ENCODE results near the gene PLEKHA5.

Gene PLEKHA5

GRCh38 chr12:19203539-19204506 is 74.3 kb downstream of the PLEKHA5 start:
- Histone ChIP-seq H3K36me3 (ENCODE audit: control insufficient read depth, insufficient read depth, low read length) (no peaks in the 10 kb centered on the region), H3K27me3 (replicated peaks; ENCODE audit: control insufficient read depth, insufficient read depth, low read length) (no peaks in the 10 kb centered on the region), H3K4me3 (replicated peaks; ENCODE audit: low read depth, low read length) (no peak overlapping the region)
- TF ChIP-seq, protein P1, sequence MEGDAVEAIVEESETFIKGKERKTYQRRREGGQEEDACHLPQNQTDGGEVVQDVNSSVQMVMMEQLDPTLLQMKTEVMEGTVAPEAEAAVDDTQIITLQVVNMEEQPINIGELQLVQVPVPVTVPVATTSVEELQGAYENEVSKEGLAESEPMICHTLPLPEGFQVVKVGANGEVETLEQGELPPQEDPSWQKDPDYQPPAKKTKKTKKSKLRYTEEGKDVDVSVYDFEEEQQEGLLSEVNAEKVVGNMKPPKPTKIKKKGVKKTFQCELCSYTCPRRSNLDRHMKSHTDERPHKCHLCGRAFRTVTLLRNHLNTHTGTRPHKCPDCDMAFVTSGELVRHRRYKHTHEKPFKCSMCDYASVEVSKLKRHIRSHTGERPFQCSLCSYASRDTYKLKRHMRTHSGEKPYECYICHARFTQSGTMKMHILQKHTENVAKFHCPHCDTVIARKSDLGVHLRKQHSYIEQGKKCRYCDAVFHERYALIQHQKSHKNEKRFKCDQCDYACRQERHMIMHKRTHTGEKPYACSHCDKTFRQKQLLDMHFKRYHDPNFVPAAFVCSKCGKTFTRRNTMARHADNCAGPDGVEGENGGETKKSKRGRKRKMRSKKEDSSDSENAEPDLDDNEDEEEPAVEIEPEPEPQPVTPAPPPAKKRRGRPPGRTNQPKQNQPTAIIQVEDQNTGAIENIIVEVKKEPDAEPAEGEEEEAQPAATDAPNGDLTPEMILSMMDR (IDR thresholded peaks at IDR 0.05; ENCODE audit: insufficient read depth, low read length, poor library complexity, severe bottlenecking), result no peak
- no peak for DNase-seq (ENCODE audit: extremely low read depth, insufficient read length)

- TF ChIP-seq, protein P1 (IDR thresholded peaks at IDR 0.05; ENCODE audit: insufficient read depth, low read length, poor library complexity, severe bottlenecking), result no peak
- no peak for DNase-seq (ENCODE audit: extremely low read depth, insufficient read length)
Observed at GRCh38 chr12:19205120-19205519, 75.6 kb downstream of the PLEKHA5 start.

GRCh38 chr12:19206493-19207077 is 77.1 kb downstream of the PLEKHA5 start:
- Histone ChIP-seq H3K36me3 (ENCODE audit: control insufficient read depth, insufficient read depth, low read length) (no peaks in the 10 kb centered on the region), H3K4me3 (replicated peaks; ENCODE audit: low read depth, low read length) (no peak overlapping the region), H3K27me3 (replicated peaks; ENCODE audit: control insufficient read depth, insufficient read depth, low read length) (no peaks in the 10 kb centered on the region)
- TF ChIP-seq, protein P1 (IDR thresholded peaks at IDR 0.05; ENCODE audit: insufficient read depth, low read length, poor library complexity, severe bottlenecking), result no peak
- no peak for DNase-seq (ENCODE audit: extremely low read depth, insufficient read length)

More at GRCh38 chr12:19205120-19205519, 75.6 kb downstream of the PLEKHA5 start:
- Histone ChIP-seq H3K36me3 (ENCODE audit: control insufficient read depth, insufficient read depth, low read length) (no peaks in the 10 kb centered on the region), H3K4me3 (replicated peaks; ENCODE audit: low read depth, low read length) (no peak overlapping the region), H3K27me3 (replicated peaks; ENCODE audit: control insufficient read depth, insufficient read depth, low read length) (no peaks in the 10 kb centered on the region)

DNA sequence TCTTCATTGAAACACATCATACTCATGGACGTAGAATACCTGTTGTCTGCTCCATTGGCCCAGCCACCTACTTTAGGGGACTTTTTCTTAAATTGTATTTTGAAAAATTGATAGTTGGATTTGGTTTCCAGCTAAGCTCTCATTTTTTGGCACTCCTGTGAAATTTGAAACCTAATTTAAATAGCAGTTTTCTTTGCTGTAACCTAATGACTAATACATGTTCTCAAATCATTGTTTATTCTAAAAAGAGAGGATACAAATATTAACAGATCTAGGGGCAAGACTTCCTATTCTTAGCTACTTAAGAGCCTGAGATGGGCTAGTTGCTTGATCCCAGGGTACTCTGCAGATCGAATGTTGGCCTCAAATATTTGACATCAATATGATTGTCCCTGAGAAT is 78.9 kb downstream of the PLEKHA5 start:
- H3K36me3 ChIP-seq (ENCODE audit: control insufficient read depth, insufficient read depth, low read length), result no peaks in the 10 kb centered on the region
- TF ChIP-seq, protein P1 (IDR thresholded peaks at IDR 0.05; ENCODE audit: insufficient read depth, low read length, poor library complexity, severe bottlenecking), result no peak
- H3K27me3 ChIP-seq (replicated peaks; ENCODE audit: control insufficient read depth, insufficient read depth, low read length), result no peaks in the 10 kb centered on the region
- H3K4me3 ChIP-seq (replicated peaks; ENCODE audit: low read depth, low read length), result no peak overlapping the region
- no peak for DNase-seq (ENCODE audit: extremely low read depth, insufficient read length)

DNA sequence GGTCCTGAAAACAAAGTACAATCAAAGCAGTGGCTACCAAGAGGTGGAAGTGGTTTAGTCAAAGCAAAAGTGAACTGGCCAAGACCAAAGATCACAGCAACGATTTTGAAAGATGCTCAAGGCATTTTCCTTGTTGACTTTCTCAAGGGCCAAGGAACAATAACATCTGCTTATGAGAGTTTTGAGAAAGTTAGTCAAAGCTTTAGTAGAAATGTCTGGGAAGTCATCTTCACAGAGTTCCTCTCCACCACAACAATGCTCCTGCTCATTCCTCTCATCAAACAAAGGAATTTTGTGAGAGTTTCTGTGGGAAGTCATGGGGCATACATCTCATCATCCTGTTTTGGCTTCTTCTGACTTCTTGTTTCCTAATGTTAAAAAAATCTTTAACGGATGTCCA is 80.1 kb downstream of the PLEKHA5 start:
- Histone ChIP-seq H3K36me3 (ENCODE audit: control insufficient read depth, insufficient read depth, low read length) (no peaks in the 10 kb centered on the region), H3K4me3 (replicated peaks; ENCODE audit: low read depth, low read length) (no peak overlapping the region), H3K27me3 (replicated peaks; ENCODE audit: control insufficient read depth, insufficient read depth, low read length) (no peaks in the 10 kb centered on the region)
- TF ChIP-seq, protein P1 (IDR thresholded peaks at IDR 0.05; ENCODE audit: insufficient read depth, low read length, poor library complexity, severe bottlenecking), result no peak
- no peak for DNase-seq (ENCODE audit: extremely low read depth, insufficient read length)

Data from GM06990 (cell line).